Esophagus muscularis mucosa (tissue), 4 donors: Measurements from ENCODE around the gene CENPP.

ENCODE experiments used
- CTCF ChIP-seq, 3 experiments: fragments of 200-600 bp in 2 of 3; fragments of 450-650 bp in 1 of 3; sonication (generic) in 2 of 3; IDR thresholded peaks; one replicate each; pipeline ENCODE4 v1.5.1; 2017 to 2019; ENCODE audit warnings: antibody characterized with exemption in 3 of 3, mild to moderate bottlenecking in 2 of 3, moderate library complexity in 1 of 3
- EP300 ChIP-seq: sonication (generic); formaldehyde crosslinking; IDR thresholded peaks from one replicate; pipeline ENCODE4 v1.6.1; 2017; ENCODE audit warnings: antibody characterized with exemption
- POLR2A ChIP-seq: fragments of 450-650 bp; IDR thresholded peaks from one replicate; pipeline ENCODE4 v1.6.1; 2017; ENCODE audit warnings: antibody characterized with exemption, moderate library complexity, mild to moderate bottlenecking, low read depth
- POLR2AphosphoS5 ChIP-seq, 2 donors: sonication (generic); formaldehyde crosslinking; IDR thresholded peaks; one replicate each; pipeline ENCODE4 v1.6.1; 2017; ENCODE audit warnings: antibody characterized with exemption in 2 of 2

- TF ChIP-seq CTCF (IDR thresholded peaks at IDR 0.05) (no peak), POLR2A (no peak), EP300 (no peak), POLR2AphosphoS5 (IDR thresholded peaks at IDR 0.05) (no peak)
These were observed 24.3 kb downstream of the CENPP start for GRCh38 chr9:92349771-92350739.
